Activated CD4-positive, alpha-beta T cell treated with anti-CD3 and anti-CD28 coated beads, Interleukin-2, amount 10 ng/mL, durations not matched to agents 7 days and 5 days (primary cell): ENCODE data around the gene RGS6. TPM values are rescaled to one million over a fixed set of nuclear protein-coding genes. Genes with fewer than 3 reads are reported as not detected.

Source experiments
- CTCF ChIA-PET: fragments of 350-600 bp; sonication (Branson Sonifier 250); formaldehyde crosslinking; loops from one replicate; lab custom pipeline; 2021; ENCODE audit warnings: antibody characterized with exemption; lab: Charles Lee
- POLR2A ChIA-PET: fragments of 350-600 bp; sonication (Branson Sonifier 250); formaldehyde crosslinking; loops from one replicate; lab custom pipeline; 2021; ENCODE audit warnings: antibody characterized with exemption; lab: Charles Lee
- DNase-seq: peaks from one replicate; pipeline ENCODE4 v3.0.0-alpha.2; 2020
- H3K27ac Mint-ChIP-seq: one replicate; pipeline ENCODE4 v1.8.0; 2021; ENCODE audit warnings: mild to moderate bottlenecking, moderate library complexity, mixed read lengths
- H3K27me3 Mint-ChIP-seq: one replicate; pipeline ENCODE4 v1.8.0; 2021; ENCODE audit warnings: mixed read lengths
- H3K36me3 Mint-ChIP-seq: one replicate; pipeline ENCODE4 v1.8.0; 2021; ENCODE audit warnings: low read depth, mixed read lengths
- H3K4me1 Mint-ChIP-seq: one replicate; pipeline ENCODE4 v1.8.0; 2021; ENCODE audit warnings: mixed read lengths
- H3K4me3 Mint-ChIP-seq: one replicate; pipeline ENCODE4 v1.8.0; 2021; ENCODE audit warnings: mild to moderate bottlenecking, moderate library complexity, mixed read lengths
- H3K9me3 Mint-ChIP-seq: one replicate; pipeline ENCODE4 v1.8.0; 2021; ENCODE audit warnings: mixed read lengths
- total RNA-seq, 2 experiments: library from RNA; stranded (reverse); gene quantifications; one replicate each; pipeline ENCODE4 v1.2.3, GENCODE V29; 2021

The RGS6 gene
- total RNA-seq, 2 experiments from 2014 or later, result 1.4 TPM

DNA sequence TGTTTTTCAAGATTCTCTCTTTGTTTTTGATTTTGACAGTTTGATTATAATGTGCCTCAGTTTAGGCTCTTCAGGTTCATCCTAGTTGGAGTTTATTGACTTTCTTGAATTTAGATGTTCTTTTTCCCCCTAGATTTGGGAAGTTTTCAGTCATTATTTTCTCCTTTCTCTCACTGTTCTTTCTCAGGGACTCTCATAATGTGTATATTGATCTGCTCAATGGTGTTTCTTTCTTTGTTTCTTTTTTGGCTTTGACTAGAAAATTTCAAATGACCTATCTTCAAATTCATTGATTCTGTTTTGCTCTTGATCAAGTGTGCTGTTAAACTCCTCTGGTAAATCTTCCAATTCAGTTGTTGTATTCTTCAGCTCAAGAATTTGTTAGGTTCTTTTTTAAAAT is 108.3 kb downstream of the RGS6 start:
- no peak overlapping the region for H3K27ac Mint-ChIP-seq
- no peak overlapping the region for H3K4me3 Mint-ChIP-seq
- peaks cover 35% of the 10 kb centered on the region for H3K27me3 Mint-ChIP-seq
- POLR2A ChIA-PET, result no interaction called here
- CTCF ChIA-PET, result no interaction called here
- DNase-seq, result no peak
- H3K9me3 Mint-ChIP-seq, result peaks cover 4% of the 10 kb centered on the region
- no peaks in the 10 kb centered on the region for H3K36me3 Mint-ChIP-seq
- no peaks in the 10 kb centered on the region for H3K4me1 Mint-ChIP-seq

DNA sequence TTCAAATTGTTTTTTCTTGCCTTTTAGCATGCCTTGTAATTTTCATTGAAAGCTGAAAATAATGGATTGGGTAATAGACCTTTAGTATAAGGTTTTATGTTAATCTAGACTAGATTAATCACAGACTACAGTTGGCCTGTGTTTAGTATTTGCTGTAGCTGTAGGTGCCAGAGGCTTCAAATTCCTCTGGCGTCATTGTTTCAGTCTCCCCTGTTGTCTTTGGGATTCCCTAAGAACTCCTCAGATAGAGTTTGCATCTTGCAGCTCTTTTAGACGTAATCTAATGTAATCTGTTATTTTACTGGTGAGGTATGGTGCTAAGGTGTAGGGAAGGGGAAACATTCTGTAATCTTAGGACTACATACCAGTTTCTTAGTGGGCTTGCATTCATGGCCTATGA is 113.0 kb downstream of the RGS6 start:
- Mint-ChIP-seq H3K4me3 (no peak overlapping the region), H3K27ac (no peak overlapping the region), H3K27me3 (peaks cover 24% of the 10 kb centered on the region), H3K9me3 (peaks cover 4% of the 10 kb centered on the region), H3K36me3 (no peaks in the 10 kb centered on the region), H3K4me1 (peaks cover 7% of the 10 kb centered on the region)
- no peak for DNase-seq
- POLR2A ChIA-PET, result no interaction called here
- CTCF ChIA-PET, result interaction anchor here (0.6 kb wide), 1 partner anchor 34 kb away, joined by 3 read pairs; no protein-coding TSS in a partner anchor

- no peak for DNase-seq
- CTCF ChIA-PET, result interaction anchor here (0.6 kb wide), 1 partner anchor 34 kb away, joined by 3 read pairs; no protein-coding TSS in a partner anchor
- no peak overlapping the region for H3K4me3 Mint-ChIP-seq
- no peak overlapping the region for H3K27ac Mint-ChIP-seq
- peaks cover 4% of the 10 kb centered on the region for H3K9me3 Mint-ChIP-seq
- peaks cover 23% of the 10 kb centered on the region for H3K27me3 Mint-ChIP-seq
- peaks cover 7% of the 10 kb centered on the region for H3K4me1 Mint-ChIP-seq
- H3K36me3 Mint-ChIP-seq, result no peaks in the 10 kb centered on the region
- POLR2A ChIA-PET, result no interaction called here
Observed at GRCh38 chr14:72045885-72046284, 113.7 kb downstream of the RGS6 start.

- no peaks in the 10 kb centered on the region for H3K36me3 Mint-ChIP-seq
- H3K4me1 Mint-ChIP-seq, result peaks cover 7% of the 10 kb centered on the region
- H3K9me3 Mint-ChIP-seq, result no peaks in the 10 kb centered on the region
- H3K27me3 Mint-ChIP-seq, result peaks cover 18% of the 10 kb centered on the region
- POLR2A ChIA-PET, result no interaction called here
- no peak overlapping the region for H3K27ac Mint-ChIP-seq
- no peak for DNase-seq
- H3K4me3 Mint-ChIP-seq, result no peak overlapping the region
- CTCF ChIA-PET, result interaction anchor here (0.6 kb wide), 1 partner anchor 606 kb away, joined by 3 read pairs; no protein-coding TSS in a partner anchor
Observed at GRCh38 chr14:72049462-72049861, 117.2 kb downstream of the RGS6 start.

GRCh38 chr14:72052356-72052755 is 120.1 kb downstream of the RGS6 start:
- CTCF ChIA-PET, result no interaction called here

DNA sequence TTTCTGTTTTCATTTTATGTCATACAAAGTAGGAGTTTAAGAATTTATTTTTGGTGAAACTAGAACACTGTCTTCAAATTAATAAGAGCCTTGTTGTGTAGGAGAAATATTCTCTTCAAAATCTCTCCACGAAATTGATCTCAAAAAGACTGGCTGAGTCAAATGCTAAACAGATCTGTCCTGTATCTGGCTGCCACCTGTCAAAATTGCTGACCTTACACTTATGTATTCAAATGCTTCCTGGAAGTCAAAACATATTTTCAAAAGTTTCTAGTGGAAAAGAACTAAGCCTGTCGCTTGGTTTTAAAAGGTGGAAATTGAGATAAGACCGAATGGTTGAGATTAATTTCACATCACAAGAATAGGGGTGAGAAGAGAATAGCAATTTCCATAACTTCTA is 121.4 kb downstream of the RGS6 start:
- CTCF ChIA-PET, result no interaction called here

More at GRCh38 chr14:72052356-72052755, 120.1 kb downstream of the RGS6 start:
- H3K36me3 Mint-ChIP-seq, result no peaks in the 10 kb centered on the region
- POLR2A ChIA-PET, result no interaction called here
- no peak for DNase-seq
- no peak overlapping the region for H3K4me3 Mint-ChIP-seq
- peaks cover 25% of the 10 kb centered on the region for H3K27me3 Mint-ChIP-seq
- H3K9me3 Mint-ChIP-seq, result no peaks in the 10 kb centered on the region
- H3K4me1 Mint-ChIP-seq, result peaks cover 7% of the 10 kb centered on the region
- H3K27ac Mint-ChIP-seq, result no peak overlapping the region

DNA sequence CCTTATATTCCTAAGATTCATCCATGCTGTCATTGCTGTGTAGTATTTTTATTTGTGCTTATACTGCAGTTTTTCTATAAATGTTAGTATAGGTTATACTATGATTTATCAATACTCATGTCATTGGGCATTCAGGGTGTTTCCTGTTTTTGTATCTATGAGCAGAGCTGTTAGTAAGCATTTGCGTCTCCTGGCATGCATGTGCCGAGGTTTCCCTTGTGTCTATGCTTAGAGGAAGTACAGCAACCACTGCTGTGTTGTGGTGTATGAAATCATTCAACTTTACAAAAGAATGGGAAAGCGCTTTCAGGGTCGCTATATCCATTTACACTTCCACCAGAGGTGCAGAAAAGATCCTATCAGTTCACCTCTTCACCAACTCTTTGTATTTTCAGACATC is 122.7 kb downstream of the RGS6 start:
- DNase-seq, result no peak
- ChIA-PET CTCF (interaction anchor here (0.6 kb wide), 1 partner anchor 32 kb away, joined by 4 read pairs; no protein-coding TSS in a partner anchor), POLR2A (no interaction called here)
- no peaks in the 10 kb centered on the region for H3K36me3 Mint-ChIP-seq
- H3K27me3 Mint-ChIP-seq, result peaks cover 21% of the 10 kb centered on the region
- H3K4me1 Mint-ChIP-seq, result no peaks in the 10 kb centered on the region
- no peak overlapping the region for H3K27ac Mint-ChIP-seq
- no peak overlapping the region for H3K4me3 Mint-ChIP-seq
- H3K9me3 Mint-ChIP-seq, result no peaks in the 10 kb centered on the region

More for the DNA sequence above, 121.4 kb downstream of the RGS6 start:
- Mint-ChIP-seq H3K27me3 (peaks cover 21% of the 10 kb centered on the region), H3K4me1 (peaks cover 7% of the 10 kb centered on the region), H3K9me3 (no peaks in the 10 kb centered on the region), H3K27ac (no peak overlapping the region), H3K4me3 (no peak overlapping the region), H3K36me3 (no peaks in the 10 kb centered on the region)
- DNase-seq, result no peak
- POLR2A ChIA-PET, result no interaction called here

- no peak overlapping the region for H3K27ac Mint-ChIP-seq
- no peak for DNase-seq
- H3K36me3 Mint-ChIP-seq, result no peaks in the 10 kb centered on the region
- ChIA-PET CTCF (no interaction called here), POLR2A (interaction anchor here (0.6 kb wide), 1 partner anchor 598 kb away, joined by 3 read pairs; no protein-coding TSS in a partner anchor)
- peaks cover 9% of the 10 kb centered on the region for H3K27me3 Mint-ChIP-seq
- no peaks in the 10 kb centered on the region for H3K9me3 Mint-ChIP-seq
- no peaks in the 10 kb centered on the region for H3K4me1 Mint-ChIP-seq
- H3K4me3 Mint-ChIP-seq, result no peak overlapping the region
Observed at GRCh38 chr14:72057701-72058285, 125.6 kb downstream of the RGS6 start.

DNA sequence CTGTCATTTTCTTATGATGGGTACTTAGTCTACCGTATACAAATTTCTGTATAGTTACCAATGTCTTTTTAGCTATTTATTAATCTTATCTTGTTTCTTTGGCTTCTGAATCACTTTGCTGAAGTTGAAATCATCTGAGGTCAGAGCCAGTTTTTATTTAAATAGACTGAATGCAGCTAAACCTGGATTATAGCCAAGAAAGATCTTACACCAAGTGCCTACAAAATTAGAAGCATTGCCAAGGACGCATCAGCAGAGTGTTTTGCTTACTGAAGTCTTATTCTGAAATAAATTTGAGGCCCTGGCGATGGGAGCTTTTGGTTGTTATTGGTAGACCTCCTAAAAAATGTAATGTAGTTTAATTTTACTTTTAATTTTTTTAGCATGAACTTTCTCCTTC is 128.2 kb downstream of the RGS6 start:
- Mint-ChIP-seq H3K4me1 (no peaks in the 10 kb centered on the region), H3K27me3 (peaks cover 14% of the 10 kb centered on the region), H3K4me3 (no peak overlapping the region), H3K9me3 (no peaks in the 10 kb centered on the region), H3K27ac (no peak overlapping the region), H3K36me3 (no peaks in the 10 kb centered on the region)
- POLR2A ChIA-PET, result no interaction called here
- CTCF ChIA-PET, result no interaction called here
- DNase-seq, result no peak

DNA sequence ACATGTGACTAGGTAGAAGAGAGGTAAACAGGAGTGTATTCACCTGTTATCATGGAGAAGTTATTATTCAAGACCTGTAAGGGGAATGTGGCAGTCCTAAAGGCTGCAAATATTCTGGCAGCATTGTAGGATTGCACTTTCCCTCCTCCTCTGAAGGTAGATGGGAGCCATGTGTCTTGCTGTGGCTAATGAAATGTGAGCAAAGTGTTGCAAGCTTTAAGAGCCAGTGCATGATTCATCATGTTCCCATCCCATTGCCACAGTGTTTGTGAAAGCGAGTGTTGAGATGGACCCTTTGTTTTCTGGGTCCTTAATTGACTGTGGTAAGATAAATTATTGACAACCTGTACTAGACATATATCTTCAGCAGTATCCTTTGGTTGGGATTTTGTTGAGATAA is 128.7 kb downstream of the RGS6 start:
- ChIA-PET CTCF (no interaction called here), POLR2A (interaction anchor here (0.7 kb wide), 1 partner anchor 997 kb away, joined by 9 read pairs; the partner anchor contains the start of gene RBM25)
- H3K9me3 Mint-ChIP-seq, result no peaks in the 10 kb centered on the region
- peaks cover 11% of the 10 kb centered on the region for H3K27me3 Mint-ChIP-seq
- no peaks in the 10 kb centered on the region for H3K36me3 Mint-ChIP-seq
- H3K4me3 Mint-ChIP-seq, result no peak overlapping the region
- no peaks in the 10 kb centered on the region for H3K4me1 Mint-ChIP-seq
- no peak overlapping the region for H3K27ac Mint-ChIP-seq
- no peak for DNase-seq

DNA sequence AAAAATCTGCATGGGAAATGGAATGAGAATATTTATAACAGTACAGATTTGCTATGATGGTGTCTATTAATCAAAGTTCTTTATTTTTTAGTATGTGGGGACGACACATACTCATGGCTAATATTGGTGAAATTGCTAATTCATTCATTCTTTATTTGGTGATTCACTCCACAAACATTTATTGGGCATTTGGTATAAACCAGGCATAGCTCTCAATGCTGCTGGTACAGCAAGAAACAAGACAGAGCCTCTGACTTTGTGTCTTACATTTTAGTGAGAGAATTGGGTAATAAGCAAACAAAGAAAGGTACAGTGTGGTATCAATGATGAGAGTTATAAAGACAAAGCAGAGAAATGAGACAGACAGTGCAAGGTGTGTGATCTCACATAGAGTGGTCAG is 129.5 kb downstream of the RGS6 start:
- peaks cover 8% of the 10 kb centered on the region for H3K27me3 Mint-ChIP-seq
- no peaks in the 10 kb centered on the region for H3K36me3 Mint-ChIP-seq
- no peak overlapping the region for H3K4me3 Mint-ChIP-seq
- POLR2A ChIA-PET, result no interaction called here
- no peaks in the 10 kb centered on the region for H3K9me3 Mint-ChIP-seq
- CTCF ChIA-PET, result interaction anchor here (0.6 kb wide), 1 partner anchor 663 kb away, joined by 3 read pairs; no protein-coding TSS in a partner anchor
- DNase-seq, result no peak
- no peak overlapping the region for H3K27ac Mint-ChIP-seq
- H3K4me1 Mint-ChIP-seq, result no peaks in the 10 kb centered on the region

DNA sequence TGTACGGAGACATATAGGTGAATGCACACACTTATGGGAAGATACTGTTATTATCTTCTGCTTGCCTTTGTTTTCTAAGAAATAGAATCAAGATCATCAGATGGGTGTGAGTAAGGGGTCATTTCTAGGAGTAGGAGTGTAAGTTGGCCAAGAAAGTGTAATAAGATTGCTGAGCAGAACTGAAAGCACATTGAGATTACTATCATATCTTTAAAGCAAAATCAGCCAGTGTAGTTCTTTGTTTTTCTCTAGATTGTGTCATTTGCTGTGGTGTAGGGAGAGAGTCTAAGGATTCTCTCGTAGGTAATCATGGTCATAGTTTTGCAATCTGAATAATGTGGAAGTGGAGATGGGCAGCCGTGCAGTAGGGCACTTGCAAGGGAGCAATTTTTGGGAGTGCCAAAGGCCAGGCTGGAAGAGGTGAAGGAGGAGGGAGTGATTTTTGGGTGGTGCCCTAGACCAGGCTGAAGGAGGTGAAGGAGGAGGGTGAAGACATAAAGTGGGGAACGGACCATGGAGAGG is 131.6 kb downstream of the RGS6 start:
- H3K4me3 Mint-ChIP-seq, result no peak overlapping the region
- no peak overlapping the region for H3K27ac Mint-ChIP-seq
- ChIA-PET POLR2A (no interaction called here), CTCF (no interaction called here)
- H3K36me3 Mint-ChIP-seq, result no peaks in the 10 kb centered on the region
- DNase-seq, result no peak
- H3K9me3 Mint-ChIP-seq, result no peaks in the 10 kb centered on the region
- H3K4me1 Mint-ChIP-seq, result no peaks in the 10 kb centered on the region
- H3K27me3 Mint-ChIP-seq, result peaks cover 10% of the 10 kb centered on the region

DNA sequence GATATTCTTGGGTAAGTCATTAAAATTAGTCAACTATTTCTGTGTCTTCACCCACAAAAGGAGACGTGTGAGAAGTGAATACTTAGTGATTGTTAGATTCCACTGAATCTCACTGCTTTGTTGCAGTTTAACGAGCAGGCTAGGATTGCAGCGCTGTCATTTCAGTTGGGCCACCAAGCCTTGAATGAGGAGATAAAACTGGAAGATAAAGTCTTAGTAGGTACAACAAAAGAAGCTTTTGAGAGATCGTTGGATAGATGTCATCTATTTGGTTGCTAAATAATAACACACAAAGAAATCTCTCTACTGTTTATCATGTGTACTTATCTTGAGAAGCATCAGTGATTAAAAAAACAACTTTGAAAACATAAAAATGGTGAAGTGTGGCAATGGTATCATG is 132.3 kb downstream of the RGS6 start:
- POLR2A ChIA-PET, result no interaction called here
- DNase-seq, result no peak
- no peak overlapping the region for H3K27ac Mint-ChIP-seq
- H3K9me3 Mint-ChIP-seq, result no peaks in the 10 kb centered on the region
- H3K36me3 Mint-ChIP-seq, result no peaks in the 10 kb centered on the region
- peaks cover 10% of the 10 kb centered on the region for H3K27me3 Mint-ChIP-seq
- no peak overlapping the region for H3K4me3 Mint-ChIP-seq
- H3K4me1 Mint-ChIP-seq, result no peaks in the 10 kb centered on the region
- CTCF ChIA-PET, result no interaction called here
